HepG2 (cell line): ENCODE results near the gene CLEC7A. TPM values are rescaled to one million over a fixed set of nuclear protein-coding genes. Genes with fewer than 3 reads are reported as not detected.

Experiments used
- ATAC-seq: fragments of 200-7000 bp; cut with Tn5 transposase; 3 replicates; pipeline ENCODE4 v1.9.1; 2020; ENCODE audit warnings: mild to moderate bottlenecking, moderate library complexity
- BruUV-seq: library from RNA; stranded (reverse); fragments of 400-500 nt; replicated peaks from 2 replicates; lab custom pipeline; 2021; lab: Mats Ljungman, UMichigan
- CTCF ChIA-PET: fragments of 300-600 bp; formaldehyde crosslinking; extraction: SDS; loops from one replicate; lab custom pipeline; 2021; ENCODE audit warnings: low total read pairs, inconsistent platforms, low intra/inter-chr PET ratio; lab: Yijun Ruan, JAX
- POLR2A ChIA-PET: fragments of 350-600 bp; sonication (Branson Sonifier 250); formaldehyde crosslinking; loops from one replicate; lab custom pipeline; 2020; ENCODE audit warnings: antibody characterized with exemption, inconsistent platforms; lab: Yijun Ruan, JAX
- DNase-seq: peaks from one replicate; pipeline ENCODE4 v3.0.0-alpha.2; 2015; ENCODE audit warnings: low spot score
- FAIRE-seq: peaks from 3 replicates; lab custom pipeline; 2011; peaks lifted over from hg19 to GRCh38; lab: Jason Lieb, UNC
- H2AFZ ChIP-seq: one replicate; pipeline ENCODE4 v1.6.1; 2011; ENCODE audit warnings: low read length, inconsistent platforms
- H3K27ac ChIP-seq: fragments of 300-600 bp; 3 replicates; pipeline ENCODE4 v1.8.0; 2011; ENCODE audit warnings: mixed run types, mild to moderate bottlenecking, mixed read lengths, low read length, inconsistent platforms; ENCODE audit not compliant: insufficient read depth; ENCODE audit errors: extremely low read length
- H3K27me3 ChIP-seq, 2 experiments: fragments of 200-600 bp in 1 of 2; 2 replicates in 1 of 2; 3 replicates in 1 of 2; pipeline versions ENCODE4 v1.6.0 to v1.8.0; 2011; ENCODE audit warnings: low read length in 2 of 2, mild to moderate bottlenecking in 2 of 2, moderate library complexity in 2 of 2, inconsistent platforms in 1 of 2; ENCODE audit not compliant: insufficient read depth in 2 of 2, control insufficient read depth in 1 of 2
- H3K36me3 ChIP-seq, 2 experiments: fragments of 200-600 bp in 1 of 2; replicated peaks in 1 of 2; 2 replicates in 1 of 2; 3 replicates in 1 of 2; pipeline versions ENCODE4 v1.5.1 to v1.8.0; 2011; ENCODE audit warnings: low read length in 2 of 2, inconsistent platforms in 1 of 2; ENCODE audit not compliant: insufficient read depth in 2 of 2, control insufficient read depth in 1 of 2
- H3K4me1 ChIP-seq: 2 replicates; pipeline ENCODE4 v1.5.1; 2012; ENCODE audit warnings: low read length, inconsistent platforms; ENCODE audit not compliant: insufficient read depth
- H3K4me2 ChIP-seq: 2 replicates; pipeline ENCODE4 v1.6.0; 2011; ENCODE audit warnings: low read depth, low read length, inconsistent platforms
- H3K4me3 ChIP-seq, 3 experiments: fragments of 200-600 bp in 1 of 3; sonication (generic), shearing (Covaris generic) in 1 of 3; replicated peaks in 1 of 3; 2 replicates each; pipeline ENCODE4 v1.5.1; 2011 to 2016; ENCODE audit warnings: low read length in 3 of 3, inconsistent platforms in 2 of 3, low read depth in 2 of 3, mild to moderate bottlenecking in 2 of 3, control low read depth in 1 of 3, mixed read lengths in 1 of 3; ENCODE audit not compliant: insufficient read depth in 1 of 3
- H3K79me2 ChIP-seq: one replicate; pipeline ENCODE4 v1.6.1; 2011; ENCODE audit warnings: low read length, inconsistent platforms; ENCODE audit not compliant: insufficient read depth
- H3K9ac ChIP-seq: 2 replicates; pipeline ENCODE4 v1.6.0; 2011; ENCODE audit warnings: mild to moderate bottlenecking, low read depth, low read length, inconsistent platforms; ENCODE audit not compliant: insufficient read depth
- H3K9me3 ChIP-seq: 2 replicates; pipeline ENCODE4 v1.5.1; 2012; ENCODE audit warnings: mild to moderate bottlenecking, low read length
- H4K20me1 ChIP-seq: 2 replicates; pipeline ENCODE4 v1.6.0; 2011; ENCODE audit warnings: inconsistent platforms, mild to moderate bottlenecking, low read length, moderate library complexity; ENCODE audit not compliant: insufficient read depth
- EP300 ChIP-seq, 3 experiments: sonication (generic) in 1 of 3; formaldehyde crosslinking in 1 of 3; IDR thresholded peaks; 2 replicates each; pipeline versions ENCODE4 v1.5.1 to v1.6.1; 2011 to 2020; ENCODE audit warnings: low read depth in 2 of 3, low read length in 2 of 3, borderline replicate concordance in 1 of 3, improper control_type of control experiment in 1 of 3, mild to moderate bottlenecking in 1 of 3, missing genetic modification reagents in 1 of 3, moderate library complexity in 1 of 3
- FOSL2 ChIP-seq: sonication (generic); formaldehyde crosslinking; IDR thresholded peaks from 2 replicates; pipeline ENCODE4 v1.4.0; 2020; ENCODE audit warnings: missing genetic modification reagents
- NONO ChIP-seq, 2 experiments: fragments of 450-650 bp in 1 of 2; sonication (generic) in 1 of 2; formaldehyde crosslinking in 1 of 2; IDR thresholded peaks in 1 of 2; conservative IDR thresholded peaks in 1 of 2; 2 replicates each; pipeline versions ENCODE4 v1.6.1 to v1.8.0; 2017 to 2022; ENCODE audit warnings: mild to moderate bottlenecking in 1 of 2, missing genetic modification reagents in 1 of 2, moderate library complexity in 1 of 2
- RORA ChIP-seq: sonication (generic); formaldehyde crosslinking; IDR thresholded peaks from 2 replicates; pipeline ENCODE4 v1.5.0; 2020; ENCODE audit warnings: mild to moderate bottlenecking, missing genetic modification reagents, moderate library complexity
- U2AF1 ChIP-seq: fragments of 200-400 bp; formaldehyde crosslinking; optimal IDR thresholded peaks from 2 replicates; pipeline ENCODE3; 2017; ENCODE audit warnings: mild to moderate bottlenecking, low read depth, low read length
- WGBS: methylation state at CpG from one replicate; pipeline ENCODE4 v1.1.6; 2017; ENCODE audit warnings: low lambda C conversion rate; 5-methylcytosine and 5-hydroxymethylcytosine counted together
- in situ Hi-C: cut with HindIII; loops from 2 replicates; pipeline ENCODE4 v1.10.0; 2017; ENCODE audit warnings: low pct_unique_long_range_greater_than_20kb; ENCODE audit not compliant: extremely low pct_ligation_motif_present
- intact Hi-C: fragments of 100-400 bp; cut with micrococcal nuclease; formaldehyde crosslinking; loops from one replicate; pipeline ENCODE4 v1.10.0; 2022; ENCODE audit not compliant: unreplicated experiment
- polyA plus RNA-seq, 8 experiments: library from polyadenylated mRNA; depleted of rRNA in 3 of 8; stranded (reverse) in 7 of 8; unstranded in 1 of 8; fragments of >200 nt; fragmentation: Illumina TruSeq in 4 of 8; extraction: Trizol in 4 of 8; gene quantifications; 2 replicates each; pipeline versions ENCODE4 v1.2.1 to v1.2.3, GENCODE V29; 2011 to 2016; ENCODE audit warnings: low read depth in 4 of 8, missing spikeins in 1 of 8, mixed read lengths in 1 of 8; ENCODE audit not compliant: insufficient read depth in 1 of 8
- total RNA-seq, 5 experiments: library from RNA; depleted of rRNA; stranded (reverse); fragments of >200 nt; fragmentation: Illumina TruSeq; extraction: Trizol; gene quantifications; 2 replicates each; pipeline ENCODE4 v1.2.3, GENCODE V29; 2016; ENCODE audit warnings: low read depth in 1 of 5
- TF ChIP-seq, protein P1 (sequence below): sonication (generic); formaldehyde crosslinking; IDR thresholded peaks from 2 replicates; pipeline ENCODE4 v1.8.1; 2023; ENCODE audit warnings: mild to moderate bottlenecking, inconsistent platforms, moderate library complexity, missing genetic modification reagents, borderline replicate concordance
- TF ChIP-seq, protein P2 (sequence below): sonication (generic); formaldehyde crosslinking; IDR thresholded peaks from 2 replicates; pipeline ENCODE4 v1.8.0; 2022; ENCODE audit warnings: mild to moderate bottlenecking, missing genetic modification reagents, moderate library complexity
- TF ChIP-seq, protein P3 (sequence below): sonication (generic); formaldehyde crosslinking; IDR thresholded peaks from 2 replicates; pipeline ENCODE4 v1.4.0; 2020; ENCODE audit warnings: missing genetic modification reagents

Gene CLEC7A
- total and polyA plus RNA-seq, 2 of the 13 experiments (the other 11 are each of a cell fraction or from before 2014, with no cell fraction given) = not detected

DNA sequence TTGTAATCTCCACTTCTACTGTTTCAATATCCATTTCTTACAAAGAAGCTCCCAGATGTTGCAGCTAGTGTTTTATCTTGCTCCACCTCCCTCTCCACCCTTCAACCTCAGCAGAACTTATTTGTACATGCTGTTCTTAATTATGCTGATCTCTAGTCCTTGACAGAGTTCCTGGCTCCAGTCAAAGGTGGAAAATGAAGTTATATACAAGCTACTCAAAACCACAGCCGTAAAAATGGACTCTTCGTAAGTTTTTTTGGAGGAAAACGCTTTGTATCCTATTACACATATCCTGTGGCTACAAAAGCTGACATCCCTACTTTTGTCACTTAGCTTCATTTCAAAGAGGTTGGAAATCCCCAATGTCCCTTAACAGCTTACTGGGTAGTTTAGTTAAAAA lies 32.5 kb downstream of the CLEC7A start:
- no TSS peak for BruUV-seq
- POLR2A ChIA-PET = no interaction called here
- TF ChIP-seq NONO (IDR thresholded peaks at IDR 0.05) = no peak
- TF ChIP-seq NONO (CRISPR knock-in tag; conservative IDR thresholded peaks at IDR 0.05) = no peak
- TF ChIP-seq, protein P1, sequence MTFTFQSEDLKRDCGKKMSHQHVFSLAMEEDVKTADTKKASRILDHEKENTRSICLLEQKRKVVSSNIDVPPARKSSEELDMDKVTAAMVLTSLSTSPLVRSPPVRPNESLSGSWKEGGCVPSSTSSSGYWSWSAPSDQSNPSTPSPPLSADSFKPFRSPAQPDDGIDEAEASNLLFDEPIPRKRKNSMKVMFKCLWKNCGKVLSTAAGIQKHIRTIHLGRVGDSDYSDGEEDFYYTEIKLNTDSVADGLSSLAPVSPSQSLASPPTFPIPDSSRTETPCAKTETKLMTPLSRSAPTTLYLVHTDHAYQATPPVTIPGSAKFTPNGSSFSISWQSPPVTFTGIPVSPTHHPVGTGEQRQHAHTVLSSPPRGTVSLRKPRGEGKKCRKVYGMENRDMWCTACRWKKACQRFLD = no peak
- no peak for TF ChIP-seq U2AF1
- TF ChIP-seq FOSL2 (CRISPR knock-in tag) = no peak
- no peak for TF ChIP-seq RORA (CRISPR knock-in tag)
- TF ChIP-seq, protein P2, sequence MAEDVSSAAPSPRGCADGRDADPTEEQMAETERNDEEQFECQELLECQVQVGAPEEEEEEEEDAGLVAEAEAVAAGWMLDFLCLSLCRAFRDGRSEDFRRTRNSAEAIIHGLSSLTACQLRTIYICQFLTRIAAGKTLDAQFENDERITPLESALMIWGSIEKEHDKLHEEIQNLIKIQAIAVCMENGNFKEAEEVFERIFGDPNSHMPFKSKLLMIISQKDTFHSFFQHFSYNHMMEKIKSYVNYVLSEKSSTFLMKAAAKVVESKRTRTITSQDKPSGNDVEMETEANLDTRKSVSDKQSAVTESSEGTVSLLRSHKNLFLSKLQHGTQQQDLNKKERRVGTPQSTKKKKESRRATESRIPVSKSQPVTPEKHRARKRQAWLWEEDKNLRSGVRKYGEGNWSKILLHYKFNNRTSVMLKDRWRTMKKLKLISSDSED (CRISPR knock-in tag) = no peak
- TF ChIP-seq EP300 (IDR thresholded peaks at IDR 0.05; ENCODE audit: low read depth in 2 of 2, low read length in 2 of 2) = no peak
- no peak for TF ChIP-seq EP300 (CRISPR knock-in tag; IDR thresholded peaks at IDR 0.05; ENCODE audit: borderline replicate concordance)
- TF ChIP-seq, protein P3, sequence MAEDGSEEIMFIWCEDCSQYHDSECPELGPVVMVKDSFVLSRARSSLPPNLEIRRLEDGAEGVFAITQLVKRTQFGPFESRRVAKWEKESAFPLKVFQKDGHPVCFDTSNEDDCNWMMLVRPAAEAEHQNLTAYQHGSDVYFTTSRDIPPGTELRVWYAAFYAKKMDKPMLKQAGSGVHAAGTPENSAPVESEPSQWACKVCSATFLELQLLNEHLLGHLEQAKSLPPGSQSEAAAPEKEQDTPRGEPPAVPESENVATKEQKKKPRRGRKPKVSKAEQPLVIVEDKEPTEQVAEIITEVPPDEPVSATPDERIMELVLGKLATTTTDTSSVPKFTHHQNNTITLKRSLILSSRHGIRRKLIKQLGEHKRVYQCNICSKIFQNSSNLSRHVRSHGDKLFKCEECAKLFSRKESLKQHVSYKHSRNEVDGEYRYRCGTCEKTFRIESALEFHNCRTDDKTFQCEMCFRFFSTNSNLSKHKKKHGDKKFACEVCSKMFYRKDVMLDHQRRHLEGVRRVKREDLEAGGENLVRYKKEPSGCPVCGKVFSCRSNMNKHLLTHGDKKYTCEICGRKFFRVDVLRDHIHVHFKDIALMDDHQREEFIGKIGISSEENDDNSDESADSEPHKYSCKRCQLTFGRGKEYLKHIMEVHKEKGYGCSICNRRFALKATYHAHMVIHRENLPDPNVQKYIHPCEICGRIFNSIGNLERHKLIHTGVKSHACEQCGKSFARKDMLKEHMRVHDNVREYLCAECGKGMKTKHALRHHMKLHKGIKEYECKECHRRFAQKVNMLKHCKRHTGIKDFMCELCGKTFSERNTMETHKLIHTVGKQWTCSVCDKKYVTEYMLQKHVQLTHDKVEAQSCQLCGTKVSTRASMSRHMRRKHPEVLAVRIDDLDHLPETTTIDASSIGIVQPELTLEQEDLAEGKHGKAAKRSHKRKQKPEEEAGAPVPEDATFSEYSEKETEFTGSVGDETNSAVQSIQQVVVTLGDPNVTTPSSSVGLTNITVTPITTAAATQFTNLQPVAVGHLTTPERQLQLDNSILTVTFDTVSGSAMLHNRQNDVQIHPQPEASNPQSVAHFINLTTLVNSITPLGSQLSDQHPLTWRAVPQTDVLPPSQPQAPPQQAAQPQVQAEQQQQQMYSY (CRISPR knock-in tag) = no peak
- Histone ChIP-seq H2AFZ (no peak overlapping the region), H3K9me3 (no peaks in the 10 kb centered on the region), H3K9ac (no peak overlapping the region), H3K4me2 (no peak overlapping the region), H3K36me3 (no peaks in the 10 kb centered on the region), H4K20me1 (no peaks in the 10 kb centered on the region), H3K27ac (no peak overlapping the region), H3K4me3 (no peak overlapping the region), H3K79me2 (no peaks in the 10 kb centered on the region), H3K4me1 (no peaks in the 10 kb centered on the region), H3K27me3 (no peaks in the 10 kb centered on the region; a peak in 1 of 5 replicates)
- in situ Hi-C loops (no loop called here), intact Hi-C loops (no loop called here)
- DNase-seq (no peak), FAIRE-seq (no peak), ATAC-seq (no peak)
- 3% methylated on average over 3 of the region's 3 CpGs for WGBS
- CTCF ChIA-PET = no interaction called here
